Measurements from ENCODE around the gene HYLS1.

The HYLS1 gene

GRCh38 chr11:125946712-125947418 is 59.4 kb downstream of the HYLS1 start:
- TF ChIP-seq ZNF274 (IDR thresholded peaks at IDR 0.05; ENCODE audit: low read depth, low read length), result no peak
- no peak overlapping the region for H3K4me3 ChIP-seq (ENCODE audit: low read length)

- no peak for TF ChIP-seq ZNF274 (IDR thresholded peaks at IDR 0.05; ENCODE audit: low read depth, low read length)
- H3K4me3 ChIP-seq (ENCODE audit: low read length), result no peak overlapping the region
Observed at GRCh38 chr11:125947419-125948277, 60.2 kb downstream of the HYLS1 start.

- TF ChIP-seq ZNF274 (IDR thresholded peaks at IDR 0.05; ENCODE audit: low read depth, low read length), result no peak
Observed at GRCh38 chr11:125948278-125949051, 61.0 kb downstream of the HYLS1 start.

GRCh38 chr11:125949271-125950177 is 62.1 kb downstream of the HYLS1 start:
- H3K4me3 ChIP-seq (ENCODE audit: low read length), result no peak overlapping the region
- TF ChIP-seq ZNF274 (IDR thresholded peaks at IDR 0.05; ENCODE audit: low read depth, low read length), result no peak

More at GRCh38 chr11:125948278-125949051, 61.0 kb downstream of the HYLS1 start:
- no peak overlapping the region for H3K4me3 ChIP-seq (ENCODE audit: low read length)

- H3K4me3 ChIP-seq (ENCODE audit: low read length), result no peak overlapping the region
- no peak for TF ChIP-seq ZNF274 (IDR thresholded peaks at IDR 0.05; ENCODE audit: low read depth, low read length)
Observed at GRCh38 chr11:125950178-125950490, 62.7 kb downstream of the HYLS1 start.

Measured in GM08714 (cell line).